ENCODE data around the gene TEAD3. TPM values are rescaled to one million over a fixed set of nuclear protein-coding genes. Genes with fewer than 3 reads are reported as not detected.
"Not testable (repeated sequence)": the region's sequence is repeated elsewhere in the genome, so short reads cannot be mapped to it uniquely, and the experiment has no call there.

TEAD3 gene
- total RNA-seq, 2 donors from 2014 or later = 0.80 to 1.8 TPM

- H3K9me3 Mint-ChIP-seq = no peaks in the 10 kb centered on the region
These were observed 22.6 kb upstream of the TEAD3 start for GRCh38 chr6:35519313-35520015.

GRCh38 chr6:35518566-35519312 lies 21.9 kb upstream of the TEAD3 start:
- Mint-ChIP-seq H3K36me3 (ENCODE audit: low read depth) (no peaks in the 10 kb centered on the region), H3K4me3 (no peak overlapping the region), H3K27me3 (peaks cover 3% of the 10 kb centered on the region), H3K27ac (no peak overlapping the region), H3K9me3 (no peaks in the 10 kb centered on the region), H3K4me1 (no peaks in the 10 kb centered on the region)
- ATAC-seq (replicated peaks) = no peak

More at GRCh38 chr6:35519313-35520015, 22.6 kb upstream of the TEAD3 start:
- no peak for ATAC-seq (replicated peaks)
- no peaks in the 10 kb centered on the region for H3K4me1 Mint-ChIP-seq
- H3K27me3 Mint-ChIP-seq = no peaks in the 10 kb centered on the region
- no peak overlapping the region for H3K27ac Mint-ChIP-seq
- no peaks in the 10 kb centered on the region for H3K36me3 Mint-ChIP-seq (ENCODE audit: low read depth)
- H3K4me3 Mint-ChIP-seq = no peak overlapping the region

- not testable (repeated sequence) for H3K4me3 Mint-ChIP-seq; H3K9me3 Mint-ChIP-seq; H3K4me1 Mint-ChIP-seq; H3K36me3 Mint-ChIP-seq (ENCODE audit: low read depth); H3K27me3 Mint-ChIP-seq; H3K27ac Mint-ChIP-seq; ATAC-seq (replicated peaks)
These were observed 21.1 kb upstream of the TEAD3 start for GRCh38 chr6:35517978-35518377.

GRCh38 chr6:35516712-35517111 lies 19.8 kb upstream of the TEAD3 start:
- Mint-ChIP-seq H3K9me3 (no peaks in the 10 kb centered on the region), H3K27me3 (peaks cover 3% of the 10 kb centered on the region), H3K27ac (no peak overlapping the region), H3K36me3 (ENCODE audit: low read depth) (no peaks in the 10 kb centered on the region), H3K4me3 (no peak overlapping the region), H3K4me1 (no peaks in the 10 kb centered on the region)
- ATAC-seq (replicated peaks) = no peak

- not testable (repeated sequence) for H3K4me3 Mint-ChIP-seq; H3K36me3 Mint-ChIP-seq (ENCODE audit: low read depth); H3K4me1 Mint-ChIP-seq; H3K27me3 Mint-ChIP-seq; H3K9me3 Mint-ChIP-seq; ATAC-seq (replicated peaks); H3K27ac Mint-ChIP-seq
These were observed 19.1 kb upstream of the TEAD3 start for GRCh38 chr6:35515939-35516338.

GRCh38 chr6:35514587-35514986 lies 17.7 kb upstream of the TEAD3 start:
- Mint-ChIP-seq H3K36me3 (ENCODE audit: low read depth) (no peaks in the 10 kb centered on the region), H3K27me3 (peaks cover 10% of the 10 kb centered on the region), H3K4me1 (no peaks in the 10 kb centered on the region), H3K27ac (no peak overlapping the region), H3K9me3 (no peaks in the 10 kb centered on the region), H3K4me3 (no peak overlapping the region)
- no peak for ATAC-seq (replicated peaks)

GRCh38 chr6:35512740-35513139 lies 15.9 kb upstream of the TEAD3 start, which contains the start of gene TULP1:
Gene TULP1 (minus strand): TSS chr6:35512896. CDS start chr6:35512858, 38 bp downstream.
- H3K27me3 Mint-ChIP-seq = peaks cover 10% of the 10 kb centered on the region
- H3K9me3 Mint-ChIP-seq = no peaks in the 10 kb centered on the region
- H3K36me3 Mint-ChIP-seq (ENCODE audit: low read depth) = no peaks in the 10 kb centered on the region
- H3K4me3 Mint-ChIP-seq = no peak within 1 kb of the TSS
- no peak within 1 kb of the TSS for H3K27ac Mint-ChIP-seq
- no peaks in the 10 kb centered on the region for H3K4me1 Mint-ChIP-seq
- ATAC-seq (replicated peaks) = no peak

- Mint-ChIP-seq H3K4me1 (no peaks in the 10 kb centered on the region), H3K36me3 (ENCODE audit: low read depth) (no peaks in the 10 kb centered on the region), H3K9me3 (no peaks in the 10 kb centered on the region), H3K4me3 (no peak overlapping the region), H3K27me3 (peaks cover 10% of the 10 kb centered on the region), H3K27ac (no peak overlapping the region)
- ATAC-seq (replicated peaks) = no peak
These were observed 15.1 kb upstream of the TEAD3 start for GRCh38 chr6:35512006-35512405.

GRCh38 chr6:35511562-35511941 lies 14.7 kb upstream of the TEAD3 start:
- ATAC-seq (replicated peaks) = no peak
- no peaks in the 10 kb centered on the region for H3K9me3 Mint-ChIP-seq
- H3K4me3 Mint-ChIP-seq = no peak overlapping the region

GRCh38 chr6:35510916-35511561 lies 14.2 kb upstream of the TEAD3 start:
- Mint-ChIP-seq H3K27me3 (peaks cover 12% of the 10 kb centered on the region), H3K4me1 (no peaks in the 10 kb centered on the region), H3K27ac (no peak overlapping the region), H3K4me3 (no peak overlapping the region), H3K36me3 (ENCODE audit: low read depth) (no peaks in the 10 kb centered on the region), H3K9me3 (no peaks in the 10 kb centered on the region)
- ATAC-seq (replicated peaks) = no peak

More at GRCh38 chr6:35511562-35511941, 14.7 kb upstream of the TEAD3 start:
- Mint-ChIP-seq H3K27ac (no peak overlapping the region), H3K36me3 (ENCODE audit: low read depth) (no peaks in the 10 kb centered on the region), H3K27me3 (peaks cover 10% of the 10 kb centered on the region), H3K4me1 (no peaks in the 10 kb centered on the region)

- no peak for ATAC-seq (replicated peaks)
- H3K9me3 Mint-ChIP-seq = no peaks in the 10 kb centered on the region
- no peaks in the 10 kb centered on the region for H3K4me1 Mint-ChIP-seq
- no peak overlapping the region for H3K4me3 Mint-ChIP-seq
- no peak overlapping the region for H3K27ac Mint-ChIP-seq
- H3K36me3 Mint-ChIP-seq (ENCODE audit: low read depth) = no peaks in the 10 kb centered on the region
- H3K27me3 Mint-ChIP-seq = peaks cover 10% of the 10 kb centered on the region
These were observed 11.7 kb upstream of the TEAD3 start for GRCh38 chr6:35508542-35508941.

GRCh38 chr6:35508027-35508426 lies 11.1 kb upstream of the TEAD3 start:
- Mint-ChIP-seq H3K4me3 (no peak overlapping the region), H3K27ac (no peak overlapping the region), H3K4me1 (no peaks in the 10 kb centered on the region), H3K36me3 (ENCODE audit: low read depth) (no peaks in the 10 kb centered on the region), H3K9me3 (no peaks in the 10 kb centered on the region), H3K27me3 (peaks cover 10% of the 10 kb centered on the region)
- no peak for ATAC-seq (replicated peaks)

- H3K4me1 Mint-ChIP-seq = no peaks in the 10 kb centered on the region
- ATAC-seq (replicated peaks) = no peak
- H3K36me3 Mint-ChIP-seq (ENCODE audit: low read depth) = no peaks in the 10 kb centered on the region
- H3K9me3 Mint-ChIP-seq = no peaks in the 10 kb centered on the region
- H3K27me3 Mint-ChIP-seq = peaks cover 10% of the 10 kb centered on the region
- no peak overlapping the region for H3K4me3 Mint-ChIP-seq
- H3K27ac Mint-ChIP-seq = no peak overlapping the region
These were observed 10.3 kb upstream of the TEAD3 start for GRCh38 chr6:35507221-35507620.

GRCh38 chr6:35506536-35506935 lies 9.7 kb upstream of the TEAD3 start:
- no peaks in the 10 kb centered on the region for H3K9me3 Mint-ChIP-seq
- H3K27me3 Mint-ChIP-seq = peaks cover 13% of the 10 kb centered on the region
- no peaks in the 10 kb centered on the region for H3K36me3 Mint-ChIP-seq (ENCODE audit: low read depth)
- H3K27ac Mint-ChIP-seq = no peak overlapping the region
- no peak for ATAC-seq (replicated peaks)
- H3K4me3 Mint-ChIP-seq = no peak overlapping the region
- no peaks in the 10 kb centered on the region for H3K4me1 Mint-ChIP-seq

GRCh38 chr6:35505999-35506412 lies 9.1 kb upstream of the TEAD3 start:
- no peak overlapping the region for H3K4me3 Mint-ChIP-seq
- H3K27ac Mint-ChIP-seq = no peak overlapping the region
- H3K27me3 Mint-ChIP-seq = peaks cover 11% of the 10 kb centered on the region
- H3K9me3 Mint-ChIP-seq = no peaks in the 10 kb centered on the region
- no peak for ATAC-seq (replicated peaks)
- H3K4me1 Mint-ChIP-seq = no peaks in the 10 kb centered on the region
- H3K36me3 Mint-ChIP-seq (ENCODE audit: low read depth) = no peaks in the 10 kb centered on the region

Data from activated T-helper 17 cell treated with anti-CD3 and anti-CD28 coated beads, Interleukin-2, amount 50 U/mL, for 72 hours (primary cell).